HepG2 (cell line): ENCODE measurements around the gene NEBL. TPM values are rescaled to one million over a fixed set of nuclear protein-coding genes. Genes with fewer than 3 reads are reported as not detected.

ENCODE experiments used
- BRCA1 ChIP-seq: sonication (generic); formaldehyde crosslinking; IDR thresholded peaks from 2 replicates; pipeline ENCODE4 v1.4.0; 2020; ENCODE audit warnings: missing genetic modification reagents
- SRSF9 ChIP-seq: fragments of 200-400 bp; formaldehyde crosslinking; IDR thresholded peaks from 2 replicates; pipeline ENCODE4 v1.6.1; 2018; ENCODE audit warnings: borderline replicate concordance, mild to moderate bottlenecking, low read depth, low read length; ENCODE audit not compliant: insufficient read depth, poor library complexity, severe bottlenecking
- ZBTB1 ChIP-seq: sonication (generic); formaldehyde crosslinking; IDR thresholded peaks from 2 replicates; pipeline ENCODE4 v1.4.0; 2020; ENCODE audit warnings: missing genetic modification reagents, borderline replicate concordance
- ZBTB42 ChIP-seq: sonication (generic); formaldehyde crosslinking; IDR thresholded peaks from 2 replicates; pipeline ENCODE4 v1.5.0; 2020; ENCODE audit warnings: mild to moderate bottlenecking, missing genetic modification reagents
- ZC3H4 ChIP-seq: sonication (generic); formaldehyde crosslinking; IDR thresholded peaks from 2 replicates; pipeline ENCODE4 v1.4.0; 2020; ENCODE audit warnings: missing genetic modification reagents, borderline replicate concordance
- ZNF570 ChIP-seq: sonication (generic); formaldehyde crosslinking; IDR thresholded peaks from 2 replicates; pipeline ENCODE4 v1.4.0; 2020; ENCODE audit warnings: mild to moderate bottlenecking, missing genetic modification reagents, borderline replicate concordance
- ZNF580 ChIP-seq: IDR thresholded peaks from 2 replicates; pipeline ENCODE4 v1.6.1; 2016; ENCODE audit warnings: low read depth, borderline replicate concordance
- ZNF616 ChIP-seq: sonication (generic); formaldehyde crosslinking; IDR thresholded peaks from 2 replicates; pipeline ENCODE4 v1.5.0; 2020; ENCODE audit warnings: low read depth, mild to moderate bottlenecking, missing genetic modification reagents
- polyA plus RNA-seq, 8 experiments: library from polyadenylated mRNA; depleted of rRNA in 3 of 8; stranded (reverse) in 7 of 8; unstranded in 1 of 8; fragments of >200 nt; fragmentation: Illumina TruSeq in 4 of 8; extraction: Trizol in 4 of 8; gene quantifications; 2 replicates each; pipeline versions ENCODE4 v1.2.1 to v1.2.3, GENCODE V29; 2011 to 2016; ENCODE audit warnings: low read depth in 4 of 8, missing spikeins in 1 of 8, mixed read lengths in 1 of 8; ENCODE audit not compliant: insufficient read depth in 1 of 8
- total RNA-seq, 5 experiments: library from RNA; depleted of rRNA; stranded (reverse); fragments of >200 nt; fragmentation: Illumina TruSeq; extraction: Trizol; gene quantifications; 2 replicates each; pipeline ENCODE4 v1.2.3, GENCODE V29; 2016; ENCODE audit warnings: low read depth in 1 of 5
- TF ChIP-seq, protein P1 (sequence below): sonication (generic); formaldehyde crosslinking; IDR thresholded peaks from 2 replicates; pipeline ENCODE4 v1.4.0; 2020; ENCODE audit warnings: missing genetic modification reagents
- TF ChIP-seq, protein P2 (sequence below): sonication (generic); formaldehyde crosslinking; conservative IDR thresholded peaks from 2 replicates; pipeline ENCODE4 v1.4.0; 2020; ENCODE audit warnings: missing genetic modification reagents
- TF ChIP-seq, protein P3 (sequence below): sonication (generic); formaldehyde crosslinking; IDR thresholded peaks from 2 replicates; pipeline ENCODE4 v1.8.0; 2022; ENCODE audit warnings: low read depth, missing genetic modification reagents
- TF ChIP-seq, protein P4 (sequence below): IDR thresholded peaks from 2 replicates; pipeline ENCODE4 v1.6.1; 2012; ENCODE audit warnings: inconsistent platforms
- TF ChIP-seq, protein P5 (sequence below): sonication (generic); formaldehyde crosslinking; IDR thresholded peaks from 2 replicates; pipeline ENCODE4 v1.4.0; 2020; ENCODE audit warnings: missing genetic modification reagents

Gene NEBL
- total and polyA plus RNA-seq, 2 of the 13 experiments (the other 11 are each of a cell fraction or from before 2014, with no cell fraction given): not detected

DNA sequence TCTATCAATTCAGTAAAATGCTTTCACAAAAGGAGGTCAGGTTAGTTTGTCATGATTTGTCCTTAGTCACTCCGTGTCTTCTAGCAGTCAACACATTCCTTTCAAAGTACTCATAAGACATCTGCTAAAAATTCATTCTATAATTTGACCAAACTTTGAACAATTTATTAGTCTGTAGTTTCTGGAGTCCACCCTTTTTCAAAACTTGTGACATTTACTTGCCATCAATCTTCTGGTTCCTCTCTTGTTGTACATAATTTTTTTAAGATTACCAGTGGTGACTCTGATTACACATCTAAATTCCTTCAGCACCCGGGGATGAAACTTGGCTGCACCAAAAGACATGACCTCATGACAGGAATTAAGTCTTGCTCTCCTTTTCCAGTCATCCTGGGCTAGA lies 130.1 kb downstream of the NEBL start (continued):
- TF ChIP-seq, protein P1, sequence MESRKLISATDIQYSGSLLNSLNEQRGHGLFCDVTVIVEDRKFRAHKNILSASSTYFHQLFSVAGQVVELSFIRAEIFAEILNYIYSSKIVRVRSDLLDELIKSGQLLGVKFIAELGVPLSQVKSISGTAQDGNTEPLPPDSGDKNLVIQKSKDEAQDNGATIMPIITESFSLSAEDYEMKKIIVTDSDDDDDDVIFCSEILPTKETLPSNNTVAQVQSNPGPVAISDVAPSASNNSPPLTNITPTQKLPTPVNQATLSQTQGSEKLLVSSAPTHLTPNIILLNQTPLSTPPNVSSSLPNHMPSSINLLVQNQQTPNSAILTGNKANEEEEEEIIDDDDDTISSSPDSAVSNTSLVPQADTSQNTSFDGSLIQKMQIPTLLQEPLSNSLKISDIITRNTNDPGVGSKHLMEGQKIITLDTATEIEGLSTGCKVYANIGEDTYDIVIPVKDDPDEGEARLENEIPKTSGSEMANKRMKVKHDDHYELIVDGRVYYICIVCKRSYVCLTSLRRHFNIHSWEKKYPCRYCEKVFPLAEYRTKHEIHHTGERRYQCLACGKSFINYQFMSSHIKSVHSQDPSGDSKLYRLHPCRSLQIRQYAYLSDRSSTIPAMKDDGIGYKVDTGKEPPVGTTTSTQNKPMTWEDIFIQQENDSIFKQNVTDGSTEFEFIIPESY (CRISPR knock-in tag): no peak
- TF ChIP-seq BRCA1 (CRISPR knock-in tag) (no peak), ZNF570 (CRISPR knock-in tag) (no peak), ZNF616 (no peak), SRSF9 (no peak), ZBTB42 (CRISPR knock-in tag) (no peak), ZC3H4 (CRISPR knock-in tag) (no peak), ZBTB1 (CRISPR knock-in tag) (no peak), ZNF580 (CRISPR knock-in tag) (no peak)
- TF ChIP-seq, protein P2, sequence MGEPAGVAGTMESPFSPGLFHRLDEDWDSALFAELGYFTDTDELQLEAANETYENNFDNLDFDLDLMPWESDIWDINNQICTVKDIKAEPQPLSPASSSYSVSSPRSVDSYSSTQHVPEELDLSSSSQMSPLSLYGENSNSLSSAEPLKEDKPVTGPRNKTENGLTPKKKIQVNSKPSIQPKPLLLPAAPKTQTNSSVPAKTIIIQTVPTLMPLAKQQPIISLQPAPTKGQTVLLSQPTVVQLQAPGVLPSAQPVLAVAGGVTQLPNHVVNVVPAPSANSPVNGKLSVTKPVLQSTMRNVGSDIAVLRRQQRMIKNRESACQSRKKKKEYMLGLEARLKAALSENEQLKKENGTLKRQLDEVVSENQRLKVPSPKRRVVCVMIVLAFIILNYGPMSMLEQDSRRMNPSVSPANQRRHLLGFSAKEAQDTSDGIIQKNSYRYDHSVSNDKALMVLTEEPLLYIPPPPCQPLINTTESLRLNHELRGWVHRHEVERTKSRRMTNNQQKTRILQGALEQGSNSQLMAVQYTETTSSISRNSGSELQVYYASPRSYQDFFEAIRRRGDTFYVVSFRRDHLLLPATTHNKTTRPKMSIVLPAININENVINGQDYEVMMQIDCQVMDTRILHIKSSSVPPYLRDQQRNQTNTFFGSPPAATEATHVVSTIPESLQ (CRISPR knock-in tag): no peak
- TF ChIP-seq, protein P3, sequence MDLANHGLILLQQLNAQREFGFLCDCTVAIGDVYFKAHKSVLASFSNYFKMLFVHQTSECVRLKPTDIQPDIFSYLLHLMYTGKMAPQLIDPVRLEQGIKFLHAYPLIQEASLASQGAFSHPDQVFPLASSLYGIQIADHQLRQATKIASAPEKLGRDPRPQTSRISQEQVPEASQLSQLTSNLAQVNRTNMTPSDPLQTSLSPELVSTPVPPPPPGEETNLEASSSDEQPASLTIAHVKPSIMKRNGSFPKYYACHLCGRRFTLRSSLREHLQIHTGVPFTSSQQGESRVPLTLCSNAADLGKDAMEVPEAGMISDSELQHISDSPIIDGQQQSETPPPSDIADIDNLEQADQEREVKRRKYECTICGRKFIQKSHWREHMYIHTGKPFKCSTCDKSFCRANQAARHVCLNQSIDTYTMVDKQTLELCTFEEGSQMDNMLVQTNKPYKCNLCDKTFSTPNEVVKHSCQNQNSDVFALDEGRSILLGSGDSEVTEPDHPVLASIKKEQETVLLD (CRISPR knock-in tag): no peak
- TF ChIP-seq, protein P4, sequence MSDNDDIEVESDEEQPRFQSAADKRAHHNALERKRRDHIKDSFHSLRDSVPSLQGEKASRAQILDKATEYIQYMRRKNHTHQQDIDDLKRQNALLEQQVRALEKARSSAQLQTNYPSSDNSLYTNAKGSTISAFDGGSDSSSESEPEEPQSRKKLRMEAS: no peak
- TF ChIP-seq, protein P5, sequence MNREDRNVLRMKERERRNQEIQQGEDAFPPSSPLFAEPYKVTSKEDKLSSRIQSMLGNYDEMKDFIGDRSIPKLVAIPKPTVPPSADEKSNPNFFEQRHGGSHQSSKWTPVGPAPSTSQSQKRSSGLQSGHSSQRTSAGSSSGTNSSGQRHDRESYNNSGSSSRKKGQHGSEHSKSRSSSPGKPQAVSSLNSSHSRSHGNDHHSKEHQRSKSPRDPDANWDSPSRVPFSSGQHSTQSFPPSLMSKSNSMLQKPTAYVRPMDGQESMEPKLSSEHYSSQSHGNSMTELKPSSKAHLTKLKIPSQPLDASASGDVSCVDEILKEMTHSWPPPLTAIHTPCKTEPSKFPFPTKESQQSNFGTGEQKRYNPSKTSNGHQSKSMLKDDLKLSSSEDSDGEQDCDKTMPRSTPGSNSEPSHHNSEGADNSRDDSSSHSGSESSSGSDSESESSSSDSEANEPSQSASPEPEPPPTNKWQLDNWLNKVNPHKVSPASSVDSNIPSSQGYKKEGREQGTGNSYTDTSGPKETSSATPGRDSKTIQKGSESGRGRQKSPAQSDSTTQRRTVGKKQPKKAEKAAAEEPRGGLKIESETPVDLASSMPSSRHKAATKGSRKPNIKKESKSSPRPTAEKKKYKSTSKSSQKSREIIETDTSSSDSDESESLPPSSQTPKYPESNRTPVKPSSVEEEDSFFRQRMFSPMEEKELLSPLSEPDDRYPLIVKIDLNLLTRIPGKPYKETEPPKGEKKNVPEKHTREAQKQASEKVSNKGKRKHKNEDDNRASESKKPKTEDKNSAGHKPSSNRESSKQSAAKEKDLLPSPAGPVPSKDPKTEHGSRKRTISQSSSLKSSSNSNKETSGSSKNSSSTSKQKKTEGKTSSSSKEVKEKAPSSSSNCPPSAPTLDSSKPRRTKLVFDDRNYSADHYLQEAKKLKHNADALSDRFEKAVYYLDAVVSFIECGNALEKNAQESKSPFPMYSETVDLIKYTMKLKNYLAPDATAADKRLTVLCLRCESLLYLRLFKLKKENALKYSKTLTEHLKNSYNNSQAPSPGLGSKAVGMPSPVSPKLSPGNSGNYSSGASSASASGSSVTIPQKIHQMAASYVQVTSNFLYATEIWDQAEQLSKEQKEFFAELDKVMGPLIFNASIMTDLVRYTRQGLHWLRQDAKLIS (CRISPR knock-in tag): no peak
